ENCODE measurements around the gene RAPGEF4.

DNA sequence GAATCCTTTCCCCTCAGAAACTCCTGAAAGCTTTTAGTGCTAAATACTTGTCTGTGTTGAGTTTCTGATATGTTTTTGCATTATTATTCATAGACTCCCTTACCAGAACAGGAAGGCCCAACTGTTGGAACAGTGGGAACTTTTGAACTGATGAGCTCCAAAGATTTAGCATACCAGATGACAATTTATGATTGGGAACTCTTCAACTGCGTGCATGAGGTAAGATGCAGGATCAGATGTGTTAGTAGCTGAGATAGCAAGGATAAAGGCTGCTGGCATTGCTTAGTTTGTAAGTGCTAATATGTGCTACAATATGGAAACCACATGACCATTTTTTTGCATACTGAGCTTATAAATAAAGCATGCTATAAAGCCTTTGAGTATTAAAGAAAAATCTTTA is 290.8 kb downstream of the RAPGEF4 start:
- TF ChIP-seq ZNF274 (IDR thresholded peaks at IDR 0.05; ENCODE audit: low read length) (no peak), ZNF274 (tag by site-specific recombination; IDR thresholded peaks at IDR 0.05; ENCODE audit: borderline replicate concordance) (no peak), ZNF416 (tag by site-specific recombination; IDR thresholded peaks at IDR 0.05) (no peak), ZSCAN30 (tag by site-specific recombination; IDR thresholded peaks at IDR 0.05) (no peak)
- TF ChIP-seq, protein P1, sequence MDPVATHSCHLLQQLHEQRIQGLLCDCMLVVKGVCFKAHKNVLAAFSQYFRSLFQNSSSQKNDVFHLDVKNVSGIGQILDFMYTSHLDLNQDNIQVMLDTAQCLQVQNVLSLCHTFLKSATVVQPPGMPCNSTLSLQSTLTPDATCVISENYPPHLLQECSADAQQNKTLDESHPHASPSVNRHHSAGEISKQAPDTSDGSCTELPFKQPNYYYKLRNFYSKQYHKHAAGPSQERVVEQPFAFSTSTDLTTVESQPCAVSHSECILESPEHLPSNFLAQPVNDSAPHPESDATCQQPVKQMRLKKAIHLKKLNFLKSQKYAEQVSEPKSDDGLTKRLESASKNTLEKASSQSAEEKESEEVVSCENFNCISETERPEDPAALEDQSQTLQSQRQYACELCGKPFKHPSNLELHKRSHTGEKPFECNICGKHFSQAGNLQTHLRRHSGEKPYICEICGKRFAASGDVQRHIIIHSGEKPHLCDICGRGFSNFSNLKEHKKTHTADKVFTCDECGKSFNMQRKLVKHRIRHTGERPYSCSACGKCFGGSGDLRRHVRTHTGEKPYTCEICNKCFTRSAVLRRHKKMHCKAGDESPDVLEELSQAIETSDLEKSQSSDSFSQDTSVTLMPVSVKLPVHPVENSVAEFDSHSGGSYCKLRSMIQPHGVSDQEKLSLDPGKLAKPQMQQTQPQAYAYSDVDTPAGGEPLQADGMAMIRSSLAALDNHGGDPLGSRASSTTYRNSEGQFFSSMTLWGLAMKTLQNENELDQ (tag by site-specific recombination; IDR thresholded peaks at IDR 0.05; ENCODE audit: low read depth) = no peak
- TF ChIP-seq, protein P2, sequence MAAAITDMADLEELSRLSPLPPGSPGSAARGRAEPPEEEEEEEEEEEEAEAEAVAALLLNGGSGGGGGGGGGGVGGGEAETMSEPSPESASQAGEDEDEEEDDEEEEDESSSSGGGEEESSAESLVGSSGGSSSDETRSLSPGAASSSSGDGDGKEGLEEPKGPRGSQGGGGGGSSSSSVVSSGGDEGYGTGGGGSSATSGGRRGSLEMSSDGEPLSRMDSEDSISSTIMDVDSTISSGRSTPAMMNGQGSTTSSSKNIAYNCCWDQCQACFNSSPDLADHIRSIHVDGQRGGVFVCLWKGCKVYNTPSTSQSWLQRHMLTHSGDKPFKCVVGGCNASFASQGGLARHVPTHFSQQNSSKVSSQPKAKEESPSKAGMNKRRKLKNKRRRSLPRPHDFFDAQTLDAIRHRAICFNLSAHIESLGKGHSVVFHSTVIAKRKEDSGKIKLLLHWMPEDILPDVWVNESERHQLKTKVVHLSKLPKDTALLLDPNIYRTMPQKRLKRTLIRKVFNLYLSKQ (tag by site-specific recombination; IDR thresholded peaks at IDR 0.05; ENCODE audit: borderline replicate concordance) = no peak
